D341Med (cell line): ENCODE data around the gene PPP1R10.
A peak's percentile ranks its signal among the peaks of the same experiment; 100 is the strongest.

Source experiments
- DNase-seq: peaks from one replicate; pipeline ENCODE4 v3.0.0; 2012; ENCODE audit warnings: low spot score

Gene PPP1R10

GRCh38 chr6:30598912-30599624 lies 18.0 kb downstream of the PPP1R10 start:
- DNase-seq, result no peak

- DNase-seq, result peak; percentile 79
These were observed 19.5 kb downstream of the PPP1R10 start for GRCh38 chr6:30597315-30598144.

- DNase-seq, result no peak
These were observed 24.8 kb downstream of the PPP1R10 start for GRCh38 chr6:30592287-30592686.

- DNase-seq, result no peak
These were observed 26.0 kb downstream of the PPP1R10 start for GRCh38 chr6:30591008-30591407.

- no peak for DNase-seq
These were observed 26.5 kb downstream of the PPP1R10 start for GRCh38 chr6:30590509-30590908.

- no peak for DNase-seq
These were observed 27.2 kb downstream of the PPP1R10 start for GRCh38 chr6:30589754-30590358.

GRCh38 chr6:30583921-30584320 lies 33.1 kb downstream of the PPP1R10 start:
- no peak for DNase-seq

GRCh38 chr6:30578051-30578450 lies 39.0 kb downstream of the PPP1R10 start:
- DNase-seq, result no peak

- no peak for DNase-seq
These were observed 43.9 kb downstream of the PPP1R10 start for GRCh38 chr6:30573113-30573512.

- no peak for DNase-seq
These were observed 44.9 kb downstream of the PPP1R10 start for GRCh38 chr6:30572148-30572547.

GRCh38 chr6:30571762-30572082 lies 45.3 kb downstream of the PPP1R10 start:
- DNase-seq, result no peak

- DNase-seq, result peak; percentile 99
These were observed 45.8 kb downstream of the PPP1R10 start, which contains the start of gene ABCF1 for GRCh38 chr6:30571075-30571761. TSS of gene ABCF1 (plus strand) at chr6:30571442. CDS start at chr6:30571488, 46 bp downstream.

- DNase-seq, result no peak
These were observed 46.3 kb downstream of the PPP1R10 start for GRCh38 chr6:30570740-30571074.

GRCh38 chr6:30570263-30570662 lies 46.8 kb downstream of the PPP1R10 start:
- DNase-seq, result no peak

GRCh38 chr6:30568245-30568644 lies 48.8 kb downstream of the PPP1R10 start:
- no peak for DNase-seq

- no peak for DNase-seq
These were observed 51.3 kb downstream of the PPP1R10 start for GRCh38 chr6:30565772-30566171.

GRCh38 chr6:30564114-30564513 lies 52.9 kb downstream of the PPP1R10 start:
- no peak for DNase-seq

- no peak for DNase-seq
These were observed 54.3 kb downstream of the PPP1R10 start for GRCh38 chr6:30562470-30563425.

GRCh38 chr6:30560930-30561329 lies 56.1 kb downstream of the PPP1R10 start:
- no peak for DNase-seq

GRCh38 chr6:30557683-30557981 lies 59.4 kb downstream of the PPP1R10 start:
- DNase-seq, result no peak

- DNase-seq, result peak; percentile 92
These were observed 59.9 kb downstream of the PPP1R10 start, which contains the start of gene PRR3 for GRCh38 chr6:30556906-30557682. TSS of gene PRR3 (plus strand) at chr6:30557295. CDS start at chr6:30557345, 50 bp downstream.
